Astrocyte of the cerebellum (primary cell): ENCODE data around the gene HCN4.
A peak's percentile ranks its signal among the peaks of the same experiment; 100 is the strongest.

Experiments used
- DNase-seq: peaks from one replicate; pipeline ENCODE4 v3.0.0-alpha.2; 2011; ENCODE audit warnings: low read depth
- H3K4me3 ChIP-seq: 2 replicates; pipeline ENCODE4 v1.5.1; 2011; ENCODE audit warnings: mild to moderate bottlenecking, low read depth, low read length, moderate library complexity
- in situ Hi-C: cut with HindIII; loops from 2 replicates; pipeline ENCODE4 v1.10.0; 2017; ENCODE audit warnings: low sequenced_read_pairs
- TF ChIP-seq, protein P1 (sequence below): IDR thresholded peaks from 2 replicates; pipeline ENCODE4 v1.5.1; 2012; ENCODE audit warnings: low read length, low read depth, moderate library complexity, mild to moderate bottlenecking; ENCODE audit errors: missing control alignments

The HCN4 gene

DNA sequence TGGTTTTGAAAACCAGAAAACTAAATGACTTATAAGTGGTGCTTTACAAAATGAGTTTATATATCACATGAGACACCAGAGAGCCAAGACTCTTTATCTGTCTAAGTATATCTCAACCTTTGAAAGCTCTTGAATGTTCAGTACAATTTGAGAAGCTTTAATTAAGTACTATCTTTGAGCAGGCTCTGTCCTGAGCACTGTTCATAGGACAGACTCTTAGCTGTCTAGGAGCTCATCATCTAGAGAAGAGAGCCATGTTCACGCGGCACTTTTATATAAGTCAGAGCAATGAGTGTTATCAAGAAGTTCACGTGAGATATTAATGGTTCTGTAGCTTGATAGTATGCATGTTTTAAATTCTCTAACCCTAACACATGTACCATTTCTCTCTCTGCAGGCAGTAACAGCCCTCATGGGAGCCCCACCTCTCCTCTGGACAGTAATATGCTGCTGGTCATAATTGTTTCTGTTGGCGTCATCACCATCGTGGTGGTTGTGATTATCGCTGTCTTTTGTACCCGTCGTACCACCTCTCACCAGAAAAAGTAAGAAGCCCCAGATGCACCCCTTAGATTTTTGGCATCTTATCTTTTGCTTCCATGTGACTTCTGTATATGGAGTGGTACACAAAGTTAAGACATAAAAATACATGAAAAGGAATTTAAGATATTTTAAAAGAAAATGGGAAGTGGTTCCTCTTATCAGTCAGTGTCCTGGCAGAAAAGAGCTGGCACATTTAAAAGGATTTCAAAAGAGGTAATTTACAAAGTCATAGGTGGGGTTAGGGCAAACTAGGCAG, 86.0 kb downstream of the HCN4 start:
- DNase-seq, result no peak
- in situ Hi-C loops, result no loop called here
- H3K4me3 ChIP-seq, result no peak overlapping the region
- TF ChIP-seq, protein P1, sequence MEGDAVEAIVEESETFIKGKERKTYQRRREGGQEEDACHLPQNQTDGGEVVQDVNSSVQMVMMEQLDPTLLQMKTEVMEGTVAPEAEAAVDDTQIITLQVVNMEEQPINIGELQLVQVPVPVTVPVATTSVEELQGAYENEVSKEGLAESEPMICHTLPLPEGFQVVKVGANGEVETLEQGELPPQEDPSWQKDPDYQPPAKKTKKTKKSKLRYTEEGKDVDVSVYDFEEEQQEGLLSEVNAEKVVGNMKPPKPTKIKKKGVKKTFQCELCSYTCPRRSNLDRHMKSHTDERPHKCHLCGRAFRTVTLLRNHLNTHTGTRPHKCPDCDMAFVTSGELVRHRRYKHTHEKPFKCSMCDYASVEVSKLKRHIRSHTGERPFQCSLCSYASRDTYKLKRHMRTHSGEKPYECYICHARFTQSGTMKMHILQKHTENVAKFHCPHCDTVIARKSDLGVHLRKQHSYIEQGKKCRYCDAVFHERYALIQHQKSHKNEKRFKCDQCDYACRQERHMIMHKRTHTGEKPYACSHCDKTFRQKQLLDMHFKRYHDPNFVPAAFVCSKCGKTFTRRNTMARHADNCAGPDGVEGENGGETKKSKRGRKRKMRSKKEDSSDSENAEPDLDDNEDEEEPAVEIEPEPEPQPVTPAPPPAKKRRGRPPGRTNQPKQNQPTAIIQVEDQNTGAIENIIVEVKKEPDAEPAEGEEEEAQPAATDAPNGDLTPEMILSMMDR, result no peak

GRCh38 chr15:73275862-73276261, 92.9 kb downstream of the HCN4 start:
- no peak overlapping the region for H3K4me3 ChIP-seq
- no peak for DNase-seq
- in situ Hi-C loops, result no loop called here
- TF ChIP-seq, protein P1, result no peak

DNA sequence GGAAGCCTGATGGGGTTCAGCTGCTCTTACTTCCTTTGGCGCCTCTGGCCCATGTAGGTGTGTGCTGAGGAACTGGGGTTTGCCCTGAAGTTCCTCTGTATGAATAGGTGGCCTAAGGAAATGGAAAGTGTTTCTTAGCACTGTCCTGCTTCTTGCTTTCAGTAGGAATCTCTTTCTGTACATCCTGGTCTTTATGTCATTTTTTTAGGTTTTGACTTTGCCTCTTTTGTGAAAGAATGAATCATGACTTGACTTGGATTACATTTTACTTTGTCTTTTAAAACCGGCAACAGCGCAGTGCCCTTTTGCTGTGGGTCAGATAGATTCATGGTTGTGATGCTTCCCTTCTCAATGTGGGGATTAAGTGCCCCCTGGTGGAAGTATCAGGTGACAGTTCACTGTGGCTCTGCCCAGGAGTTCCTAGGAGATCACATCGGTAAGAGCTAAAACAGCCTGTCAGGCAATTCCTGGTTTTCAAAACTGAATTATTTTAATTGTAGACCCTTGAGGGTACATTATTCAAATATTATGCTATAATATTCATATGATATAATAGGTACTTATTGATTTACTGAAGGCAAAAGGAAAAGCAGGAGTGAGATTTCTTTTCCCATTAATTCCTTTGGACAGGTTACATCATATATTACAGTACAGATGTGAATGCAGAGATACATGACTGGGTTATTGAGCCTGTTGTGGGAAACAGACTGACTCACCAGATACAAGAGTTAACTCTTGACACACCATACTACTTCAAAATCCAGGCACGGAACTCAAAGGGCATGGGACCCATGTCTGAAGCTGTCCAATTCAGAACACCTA, 95.4 kb downstream of the HCN4 start:
- in situ Hi-C loops, result no loop called here
- TF ChIP-seq, protein P1, result peak; percentile 86
- DNase-seq, result peak; percentile 44
- H3K4me3 ChIP-seq, result no peak overlapping the region

GRCh38 chr15:73270366-73271097, 98.2 kb downstream of the HCN4 start:
- in situ Hi-C loops, result no loop called here
- H3K4me3 ChIP-seq, result no peak overlapping the region
- TF ChIP-seq, protein P1, result no peak
- DNase-seq, result no peak
